ENCODE results near the gene CUX1. TPM values are rescaled to one million over a fixed set of nuclear protein-coding genes. Genes with fewer than 3 reads are reported as not detected.

CUX1 gene
- total RNA-seq, 1 experiment from 2014 or later: 53.5 TPM

DNA sequence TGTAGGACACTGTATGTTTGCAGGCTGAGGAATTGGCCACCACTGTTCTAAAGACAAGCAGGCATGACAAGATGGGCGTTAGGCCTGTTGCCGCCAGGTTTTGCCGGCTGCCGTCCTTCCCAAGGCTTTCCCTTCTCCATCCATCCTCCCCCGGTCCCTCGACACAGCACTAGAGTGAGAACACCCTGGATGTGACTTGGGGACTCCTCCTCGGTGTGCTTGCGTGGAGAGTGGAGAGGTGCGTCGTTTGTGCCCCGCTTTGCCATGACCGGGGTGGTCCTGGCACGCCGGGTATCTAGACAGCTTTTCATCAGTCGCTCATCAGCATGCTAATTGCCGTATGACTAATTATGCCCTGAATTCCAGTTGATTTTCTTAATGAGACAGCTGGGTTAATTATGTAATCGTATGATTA, 262.6 kb downstream of the CUX1 start:
- Histone ChIP-seq H2BK15ac (ENCODE audit: low read depth, low read length) (no peak overlapping the region), H3K27me3 (ENCODE audit: insufficient read depth, low read length) (no peaks in the 10 kb centered on the region), H2BK12ac (ENCODE audit: insufficient read length, low read depth, low read length) (no peak overlapping the region), H3K79me2 (ENCODE audit: insufficient read depth, low read length) (no peaks in the 10 kb centered on the region), H3K4me1 (ENCODE audit: insufficient read depth, low read length) (no peaks in the 10 kb centered on the region; the same call in 1 of the 2 replicates), H3K79me1 (ENCODE audit: insufficient read depth, low read depth, low read length, poor library complexity, severe bottlenecking) (no peaks in the 10 kb centered on the region), H3K27ac (ENCODE audit: insufficient read length, low read depth, low read length) (no peak overlapping the region), H3K56ac (ENCODE audit: insufficient read length, low read depth, low read length) (no peak overlapping the region), H3K23ac (ENCODE audit: insufficient read length, low read depth, low read length) (no peak overlapping the region), H2BK20ac (ENCODE audit: low read depth, low read length, poor library complexity, severe bottlenecking) (no peak overlapping the region), H3K14ac (ENCODE audit: insufficient read depth, low read length) (no peak overlapping the region), H2BK120ac (ENCODE audit: low read depth, low read length, poor library complexity, severe bottlenecking) (no peak overlapping the region), H3K18ac (ENCODE audit: insufficient read length, low read depth, low read length) (no peak overlapping the region), H3K23me2 (ENCODE audit: insufficient read length, low read depth, low read length, poor library complexity, severe bottlenecking) (no peaks in the 10 kb centered on the region), H3K4me2 (ENCODE audit: insufficient read depth, insufficient read length, low read length) (no peak overlapping the region), H3K9ac (ENCODE audit: extremely low read depth, insufficient read length, low read length) (no peak overlapping the region), H2AK5ac (ENCODE audit: insufficient read length, low read length) (no peak overlapping the region), H4K20me1 (ENCODE audit: control insufficient read depth, insufficient read depth, insufficient read length) (no peaks in the 10 kb centered on the region), H4K8ac (replicated peaks; ENCODE audit: insufficient read length, low read depth, low read length) (no peak overlapping the region), H3K4ac (ENCODE audit: low read depth, low read length) (no peak overlapping the region), H3T11ph (ENCODE audit: low read length) (no peak overlapping the region), H4K91ac (ENCODE audit: insufficient read length, low read depth, low read length) (no peak overlapping the region), H2BK5ac (ENCODE audit: insufficient read length, low read length) (no peak overlapping the region), H2AFZ (ENCODE audit: low read length) (no peak overlapping the region), H4K5ac (ENCODE audit: insufficient read length, low read depth, low read length) (no peak overlapping the region), H3K9me3 (ENCODE audit: control insufficient read depth, low read depth, low read length) (no peaks in the 10 kb centered on the region)
- Mint-ChIP-seq H3K9me3 (peaks cover 4 to 8% of the 10 kb centered on the region in 2 experiments; a peak in 3 of 5 replicates), H3K36me3 (ENCODE audit: insufficient read depth in 1 of 3, low read depth in 3 of 3) (peaks cover 26 to 37% (median 30%) of the 10 kb centered on the region in 3 experiments), H3K27me3 (ENCODE audit: low read depth) (no peaks in the 10 kb centered on the region), H3K27ac (peak overlapping the region; percentile 69 to 98 (median 85); a peak in 6 of 7 replicates), H3K4me3 (no peak overlapping the region), H3K4me1 (peaks cover 24 to 37% of the 10 kb centered on the region in 2 experiments)
- no peak for TF ChIP-seq CTCF (conservative IDR thresholded peaks at IDR 0.05)
- WGBS (ENCODE audit: extremely low coverage, insufficient read length, low lambda C conversion rate): no CpG with 5 or more reads among the region's 17 CpGs
- DNase-seq: no peak

Measured in H9 (cell line).